G401.6 (cell line): ENCODE data around the gene TAF3.
A peak's percentile ranks its signal among the peaks of the same experiment; 100 is the strongest.
"Not testable (repeated sequence)": the region's sequence is repeated elsewhere in the genome, so short reads cannot be mapped to it uniquely, and the experiment has no call there.

Experiments used
- FAIRE-seq: peaks from 2 replicates; lab custom pipeline; 2012; peaks lifted over from hg19 to GRCh38; lab: Jason Lieb, UNC

The TAF3 gene, protein sequence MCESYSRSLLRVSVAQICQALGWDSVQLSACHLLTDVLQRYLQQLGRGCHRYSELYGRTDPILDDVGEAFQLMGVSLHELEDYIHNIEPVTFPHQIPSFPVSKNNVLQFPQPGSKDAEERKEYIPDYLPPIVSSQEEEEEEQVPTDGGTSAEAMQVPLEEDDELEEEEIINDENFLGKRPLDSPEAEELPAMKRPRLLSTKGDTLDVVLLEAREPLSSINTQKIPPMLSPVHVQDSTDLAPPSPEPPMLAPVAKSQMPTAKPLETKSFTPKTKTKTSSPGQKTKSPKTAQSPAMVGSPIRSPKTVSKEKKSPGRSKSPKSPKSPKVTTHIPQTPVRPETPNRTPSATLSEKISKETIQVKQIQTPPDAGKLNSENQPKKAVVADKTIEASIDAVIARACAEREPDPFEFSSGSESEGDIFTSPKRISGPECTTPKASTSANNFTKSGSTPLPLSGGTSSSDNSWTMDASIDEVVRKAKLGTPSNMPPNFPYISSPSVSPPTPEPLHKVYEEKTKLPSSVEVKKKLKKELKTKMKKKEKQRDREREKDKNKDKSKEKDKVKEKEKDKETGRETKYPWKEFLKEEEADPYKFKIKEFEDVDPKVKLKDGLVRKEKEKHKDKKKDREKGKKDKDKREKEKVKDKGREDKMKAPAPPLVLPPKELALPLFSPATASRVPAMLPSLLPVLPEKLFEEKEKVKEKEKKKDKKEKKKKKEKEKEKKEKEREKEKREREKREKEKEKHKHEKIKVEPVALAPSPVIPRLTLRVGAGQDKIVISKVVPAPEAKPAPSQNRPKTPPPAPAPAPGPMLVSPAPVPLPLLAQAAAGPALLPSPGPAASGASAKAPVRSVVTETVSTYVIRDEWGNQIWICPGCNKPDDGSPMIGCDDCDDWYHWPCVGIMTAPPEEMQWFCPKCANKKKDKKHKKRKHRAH

DNA sequence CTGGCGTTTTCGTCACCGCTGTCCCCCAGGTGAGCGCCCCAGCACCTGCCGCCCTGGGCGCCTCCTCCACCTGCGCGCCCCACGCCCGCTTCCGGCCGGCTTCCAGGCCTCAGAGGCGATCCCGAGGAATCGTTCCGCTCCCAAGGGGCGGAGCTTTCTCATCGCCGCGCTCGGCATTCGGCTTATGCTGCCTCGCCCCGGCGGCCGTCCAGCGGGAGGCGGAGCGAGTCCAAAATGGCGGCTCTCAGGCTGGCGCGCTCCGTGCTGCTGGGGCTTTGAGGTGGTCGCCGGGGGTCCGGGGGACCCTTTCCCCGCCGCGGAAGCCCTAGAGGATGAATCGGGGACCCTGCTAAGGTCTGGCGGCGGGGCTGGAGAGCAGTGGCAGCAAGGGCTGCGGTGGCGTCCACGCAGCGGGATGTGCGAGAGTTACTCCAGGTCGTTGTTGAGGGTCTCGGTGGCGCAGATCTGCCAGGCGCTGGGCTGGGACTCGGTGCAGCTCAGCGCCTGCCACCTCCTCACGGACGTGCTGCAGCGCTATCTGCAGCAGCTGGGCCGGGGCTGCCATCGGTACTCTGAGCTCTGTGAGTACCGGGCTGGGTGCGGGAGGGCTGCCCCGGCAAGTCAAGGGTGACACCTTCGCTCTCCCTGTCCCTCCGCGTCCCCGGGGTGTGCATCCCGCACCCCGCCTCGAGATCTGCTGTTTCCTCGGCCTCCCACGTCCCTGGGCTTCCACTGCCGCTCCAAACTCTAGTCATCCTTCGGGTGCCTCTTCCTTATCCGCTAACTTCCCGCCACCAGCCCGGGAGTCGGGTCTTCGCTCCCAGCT lies at the start of gene TAF3:
Gene TAF3 (plus strand): TSS at position 211 of the 826 bp plus-strand sequence. CDS start 205 bp downstream, at position 416.
- no peak for FAIRE-seq

DNA sequence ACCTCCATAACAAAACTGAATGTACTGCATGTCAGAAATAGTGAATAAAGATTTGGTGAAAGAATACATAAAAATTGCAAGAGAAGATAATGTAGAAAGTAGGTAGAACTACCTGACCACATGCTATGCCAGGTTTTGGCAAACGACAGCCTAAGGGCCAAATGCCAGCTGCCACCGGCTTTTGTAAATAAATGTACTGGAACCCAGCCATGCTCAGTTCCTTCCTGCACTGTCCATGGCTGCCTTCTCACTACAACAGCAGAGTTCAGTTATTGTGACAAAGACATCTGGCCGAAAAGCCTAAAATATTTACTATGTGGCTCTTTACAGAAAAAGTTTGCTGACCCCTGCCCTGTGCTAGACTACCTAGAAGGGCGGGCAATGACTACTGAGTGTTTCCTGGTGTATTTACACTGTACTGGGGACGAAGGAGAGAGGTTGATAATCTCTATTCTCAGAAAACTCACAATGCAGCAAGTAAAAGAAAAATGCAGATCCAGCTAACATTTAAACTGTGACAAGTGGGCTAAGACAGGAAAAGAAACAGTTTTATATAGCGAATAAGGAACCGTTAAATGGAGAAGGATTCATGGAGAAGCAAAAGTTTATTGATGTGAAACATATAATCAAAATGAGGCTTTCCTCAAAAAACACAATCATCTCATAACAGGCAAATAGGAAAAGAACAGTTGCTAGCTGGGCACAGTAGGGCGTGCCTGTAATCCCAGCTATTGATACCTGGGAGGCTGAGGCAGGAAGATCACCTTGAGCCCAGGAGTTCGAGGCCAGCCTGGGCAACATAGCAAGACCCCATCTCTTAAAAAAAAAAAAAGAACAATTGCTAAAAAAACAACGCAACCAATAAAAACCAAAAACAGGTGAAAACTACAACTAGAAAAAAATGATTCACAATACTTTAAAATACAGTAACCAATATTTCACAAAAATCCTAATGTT lies 44.2 kb upstream of the TAF3 start:
- FAIRE-seq, result no peak

DNA sequence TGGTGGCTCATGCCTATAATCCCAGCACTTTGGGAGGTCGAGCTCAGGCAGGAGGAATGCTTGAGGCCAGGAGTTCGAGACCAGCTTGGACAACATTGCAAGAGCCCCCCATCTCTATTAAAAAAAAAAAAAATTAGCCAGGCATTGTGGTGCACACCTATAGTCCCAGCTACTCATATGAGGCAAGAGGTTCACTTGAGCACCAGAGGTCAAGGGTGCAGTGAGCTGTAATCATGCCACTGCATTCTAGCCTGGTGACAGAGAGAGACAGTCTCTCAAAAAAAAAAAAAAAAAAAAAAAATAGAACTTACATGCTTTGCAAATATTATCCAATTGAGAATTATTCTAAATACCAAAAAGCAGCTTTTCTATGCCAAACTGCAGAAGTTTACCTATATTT lies 41.5 kb upstream of the TAF3 start:
- no peak for FAIRE-seq

DNA sequence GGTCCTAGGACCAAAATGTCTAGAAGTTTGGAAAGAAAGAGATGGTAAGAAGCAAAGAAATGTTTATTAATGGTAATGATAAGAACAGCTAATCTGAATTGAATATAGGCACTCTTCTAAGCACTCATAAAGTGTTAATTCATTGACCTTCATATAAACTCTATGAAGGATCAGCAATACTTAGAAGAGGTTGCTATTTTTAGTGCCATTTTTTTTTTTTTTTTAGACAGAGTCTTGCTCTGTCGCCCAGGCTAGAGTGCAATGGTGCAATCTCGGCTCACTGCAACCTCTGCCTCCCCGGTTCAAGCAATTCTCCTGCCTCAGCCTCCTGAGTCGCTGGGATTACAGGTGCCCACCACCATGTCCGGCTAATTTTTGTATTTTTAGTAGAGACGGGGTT lies 36.1 kb upstream of the TAF3 start:
- not testable (repeated sequence) for FAIRE-seq

DNA sequence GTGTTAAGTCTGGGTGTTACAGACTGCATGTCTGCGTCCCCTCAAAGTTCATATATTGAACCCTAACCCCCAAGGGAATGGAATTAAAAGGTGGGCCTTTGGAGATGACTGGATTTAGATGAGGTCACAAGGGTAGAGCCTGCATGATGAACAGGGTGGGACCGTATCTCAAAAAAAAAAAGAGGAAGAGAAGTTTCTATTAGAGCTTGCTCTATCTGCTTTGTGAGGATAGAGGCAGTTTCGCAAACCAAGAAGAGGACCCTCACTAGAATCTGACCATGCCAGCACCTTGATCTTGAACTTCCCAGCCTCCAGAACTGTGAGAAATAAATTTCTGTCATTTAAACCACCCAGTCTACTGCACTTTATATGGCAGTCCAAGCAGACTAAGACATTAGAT lies 31.9 kb upstream of the TAF3 start:
- FAIRE-seq, result no peak

DNA sequence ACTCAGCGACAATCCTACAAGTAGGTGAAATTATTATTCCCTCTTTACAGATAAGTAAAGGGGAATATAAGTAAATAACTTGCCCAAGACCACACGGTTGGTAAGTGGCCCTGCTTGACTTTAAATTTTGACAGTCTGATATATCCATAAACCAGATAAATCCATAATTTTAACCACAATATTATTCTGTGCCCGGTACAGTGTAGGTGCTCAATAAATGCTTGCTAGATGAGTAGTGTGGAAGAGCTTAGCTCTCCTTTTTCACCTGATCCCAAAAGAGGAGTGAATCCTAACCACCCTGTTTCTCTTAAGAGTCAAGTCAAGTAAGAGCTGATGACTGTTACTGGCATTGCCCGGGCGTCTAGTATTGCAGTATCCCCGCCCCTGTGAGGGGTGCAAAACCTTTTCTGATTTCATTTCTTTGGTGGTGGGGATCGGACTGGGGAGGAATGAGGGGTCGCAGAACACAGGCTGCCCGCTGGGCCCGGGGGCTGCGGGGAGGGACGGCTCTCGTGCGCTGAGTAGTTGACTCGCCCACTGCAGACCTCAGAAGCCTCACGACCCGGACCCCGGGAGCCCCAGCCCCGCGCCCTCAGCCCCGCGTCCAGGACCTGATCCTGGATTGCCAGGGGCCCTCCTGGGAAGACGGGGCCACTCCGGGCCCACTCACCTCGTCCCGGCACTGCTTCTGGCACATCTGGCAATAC lies 31.0 kb upstream of the TAF3 start:
- no peak for FAIRE-seq

DNA sequence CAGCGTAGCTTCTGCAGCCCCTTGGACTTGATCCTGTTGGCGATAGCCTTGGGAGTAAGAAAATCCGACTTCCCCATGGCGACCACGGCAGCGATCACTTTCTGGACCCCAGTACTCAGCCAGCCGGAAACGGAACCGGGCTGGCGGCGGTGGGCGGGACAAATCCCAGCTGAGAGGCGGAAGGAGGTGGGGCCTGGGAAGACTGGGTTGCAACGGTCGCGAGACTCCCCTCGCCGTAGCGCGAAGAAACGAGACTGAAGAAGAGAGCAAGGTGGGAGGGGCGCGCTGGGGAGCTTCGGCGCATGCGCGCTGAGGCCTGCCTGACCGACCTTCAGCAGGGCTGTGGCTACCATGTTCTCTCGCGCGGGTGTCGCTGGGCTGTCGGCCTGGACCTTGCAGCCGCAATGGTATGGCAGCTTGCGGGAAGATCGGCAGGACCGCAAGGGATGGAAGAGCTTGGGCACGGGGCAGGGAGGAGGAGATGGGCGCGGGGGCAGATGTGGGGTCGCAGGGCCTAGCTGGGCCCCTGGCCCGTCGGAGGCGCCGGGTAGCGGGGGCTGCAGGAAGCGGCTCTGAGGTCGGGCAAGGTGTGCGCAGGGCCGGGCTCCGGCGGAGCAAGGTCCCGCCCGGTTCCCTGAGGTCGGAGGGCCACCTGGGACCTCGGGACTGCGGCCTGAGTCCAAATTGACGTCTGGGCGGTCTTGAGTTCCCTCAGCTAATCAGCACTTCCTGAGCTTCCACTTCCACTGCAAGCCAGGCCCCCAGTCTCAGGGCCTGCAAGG lies 30.3 kb upstream of the TAF3 start, which contains the start of the genes ATP5F1C and KIN:
Gene ATP5F1C (plus strand): TSS at position 321 of the 782 bp plus-strand sequence. CDS start 31 bp downstream, at position 352.
Gene KIN (minus strand): TSS at position 137 of the 782 bp plus-strand sequence. CDS start 60 bp downstream, at position 77.
- FAIRE-seq, result peak; percentile 95

DNA sequence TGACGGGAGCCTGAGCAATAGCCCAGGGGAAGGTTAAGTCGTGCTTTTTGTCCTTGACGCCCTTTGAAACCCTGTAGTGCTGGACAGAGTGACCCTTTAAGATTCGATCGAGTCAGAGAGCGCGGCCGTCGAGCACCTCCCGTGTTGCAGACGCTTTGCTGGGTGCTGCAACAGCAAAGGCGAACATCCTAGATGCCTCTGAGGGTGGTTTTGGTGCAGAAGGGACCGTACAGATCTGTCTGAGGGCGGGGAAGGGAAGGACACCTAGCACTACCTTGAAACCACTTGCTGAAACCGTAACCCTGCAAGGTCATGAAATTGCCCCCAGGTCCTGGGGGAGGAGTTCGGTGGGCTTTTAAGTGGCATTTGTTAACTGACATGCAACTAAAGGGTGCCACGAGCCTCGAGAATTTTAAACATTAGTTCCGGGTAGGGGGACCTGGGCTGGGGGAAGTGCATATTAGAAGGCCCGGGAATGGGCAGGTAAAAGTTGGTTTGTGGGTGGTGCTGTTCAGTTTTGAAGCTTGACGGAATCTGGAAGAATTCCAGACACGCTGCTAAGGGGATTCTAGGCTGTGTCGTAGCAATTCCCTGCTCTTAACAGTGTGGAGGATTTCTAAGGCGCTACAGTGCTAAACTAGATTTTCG lies 29.5 kb upstream of the TAF3 start:
- FAIRE-seq, result no peak

DNA sequence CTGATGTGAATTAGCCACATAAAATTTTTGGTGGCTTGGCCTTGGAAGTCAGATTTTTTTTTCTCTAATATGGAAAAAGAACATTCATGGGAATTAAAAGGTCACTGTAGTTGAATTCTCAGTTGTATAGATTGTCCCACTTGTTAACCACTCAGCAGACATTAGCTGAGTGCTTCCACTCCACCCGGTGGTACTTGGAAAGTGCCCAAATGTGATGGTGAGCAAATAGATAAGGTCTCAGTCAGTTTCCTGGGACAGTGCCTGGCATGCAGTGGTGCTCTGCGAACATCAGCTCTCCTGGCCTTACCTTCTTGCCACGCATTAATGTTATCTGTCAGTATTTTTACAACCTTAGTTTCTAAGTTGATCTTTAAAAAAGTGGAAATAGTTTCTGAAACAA lies 28.9 kb upstream of the TAF3 start:
- no peak for FAIRE-seq

DNA sequence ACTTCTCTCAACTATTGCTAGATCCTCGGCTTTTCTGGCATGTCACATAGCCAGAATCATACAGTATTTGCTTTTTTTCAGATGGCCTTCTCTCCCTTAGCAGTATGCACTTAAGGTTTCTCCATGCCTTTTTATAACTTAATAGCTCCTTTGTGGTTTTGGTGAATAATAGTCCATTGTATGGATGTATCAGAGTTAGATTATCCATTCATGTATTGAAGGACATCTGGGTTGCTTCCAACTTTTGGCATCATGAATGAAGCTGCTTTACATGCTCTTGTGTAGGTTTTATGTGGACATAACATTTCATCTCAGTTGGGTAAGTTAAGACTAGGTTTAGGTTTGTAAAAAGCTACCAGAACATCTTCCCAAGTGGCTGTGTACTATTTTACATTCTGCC lies 25.8 kb upstream of the TAF3 start:
- no peak for FAIRE-seq

DNA sequence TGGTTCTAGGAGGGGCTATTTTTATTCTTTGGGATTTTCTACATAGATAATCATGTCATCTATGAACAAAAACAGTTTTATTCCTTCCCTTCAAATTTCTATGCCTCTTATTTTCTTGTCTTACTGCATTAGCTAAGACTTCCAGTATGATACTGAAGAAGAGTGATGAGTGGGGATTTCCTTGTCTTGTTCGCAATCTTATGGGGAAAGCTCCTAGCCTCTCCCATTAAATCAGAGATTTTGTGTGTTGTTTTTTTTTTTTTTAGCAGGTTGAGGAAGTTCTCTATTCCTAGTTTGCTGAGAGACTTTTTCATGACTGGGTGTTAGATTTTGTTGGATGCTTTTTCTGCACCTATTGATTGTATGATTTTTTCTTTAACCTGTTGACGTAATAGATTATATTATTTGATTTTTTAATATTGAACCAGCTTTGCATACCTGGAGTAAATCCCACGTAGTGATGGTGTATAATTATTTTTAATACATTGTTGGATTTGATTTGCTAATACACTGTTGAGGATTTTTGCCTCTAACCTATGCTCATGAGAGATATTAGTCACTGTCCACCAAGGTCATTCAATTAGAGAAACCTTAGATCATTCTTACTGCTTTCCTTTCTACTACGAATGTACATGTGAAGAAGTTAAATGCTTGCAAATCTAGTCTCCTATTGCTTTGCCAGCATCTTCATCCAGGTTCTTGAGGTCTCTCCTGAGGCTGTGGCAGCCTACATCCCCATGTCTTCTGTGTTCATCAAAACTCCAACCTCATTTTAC lies 23.9 kb upstream of the TAF3 start:
- no peak for FAIRE-seq

DNA sequence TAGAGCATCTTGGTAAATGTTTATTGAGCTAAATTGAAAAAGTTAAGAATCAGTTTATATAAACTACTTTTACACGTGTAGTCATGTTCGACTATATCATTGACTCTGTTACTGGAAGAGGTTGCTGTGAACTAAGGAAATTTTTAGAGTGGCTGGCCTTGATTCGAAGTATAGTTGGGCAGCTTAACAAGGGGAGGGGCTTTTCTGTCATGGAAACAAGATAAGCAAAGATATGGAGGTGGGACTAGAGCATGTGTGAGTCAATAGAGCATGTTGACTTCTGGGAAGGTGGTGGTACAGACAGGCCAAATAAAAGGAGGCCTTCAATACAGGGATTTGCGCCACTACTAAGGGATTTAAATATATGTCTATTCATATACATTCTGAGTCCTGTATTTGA lies 22.7 kb upstream of the TAF3 start:
- FAIRE-seq, result no peak

DNA sequence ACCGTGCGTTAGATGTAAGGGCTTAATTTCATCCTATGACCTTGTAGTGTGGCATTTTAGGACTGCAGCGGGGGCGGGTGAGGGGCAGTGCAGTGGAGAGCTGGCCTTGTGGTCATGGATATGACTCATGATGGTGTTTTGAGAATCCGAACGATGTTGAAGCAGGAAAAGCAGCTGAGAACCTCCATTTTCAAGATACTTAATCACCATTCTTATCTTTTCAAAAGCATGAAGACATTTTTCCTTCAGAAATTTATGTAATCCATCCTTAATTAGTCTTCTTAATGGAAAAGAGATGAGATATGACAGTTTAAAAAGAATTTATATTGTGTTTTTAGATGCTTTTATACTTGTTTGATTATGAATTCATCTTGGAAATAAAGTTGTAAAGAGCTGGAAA lies 20.7 kb upstream of the TAF3 start:
- peak; percentile 47 for FAIRE-seq

DNA sequence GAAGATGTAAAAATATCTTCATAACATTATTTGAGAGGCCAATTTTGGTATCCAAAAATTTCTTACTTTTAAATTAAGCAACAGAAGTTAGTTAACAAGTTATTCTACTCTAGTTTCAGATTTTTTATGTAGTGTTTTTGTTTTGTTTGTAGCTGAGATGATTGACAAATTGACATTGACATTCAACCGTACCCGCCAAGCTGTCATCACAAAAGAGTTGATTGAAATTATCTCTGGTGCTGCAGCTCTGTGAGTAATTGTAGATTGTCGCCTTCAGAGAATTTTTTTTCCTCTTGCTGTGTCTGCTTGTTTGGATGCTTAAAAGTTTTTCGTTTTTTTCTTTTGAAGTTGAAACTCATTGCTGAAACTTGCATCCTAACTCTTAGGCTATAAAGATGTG lies 15.7 kb upstream of the TAF3 start:
- FAIRE-seq, result no peak

DNA sequence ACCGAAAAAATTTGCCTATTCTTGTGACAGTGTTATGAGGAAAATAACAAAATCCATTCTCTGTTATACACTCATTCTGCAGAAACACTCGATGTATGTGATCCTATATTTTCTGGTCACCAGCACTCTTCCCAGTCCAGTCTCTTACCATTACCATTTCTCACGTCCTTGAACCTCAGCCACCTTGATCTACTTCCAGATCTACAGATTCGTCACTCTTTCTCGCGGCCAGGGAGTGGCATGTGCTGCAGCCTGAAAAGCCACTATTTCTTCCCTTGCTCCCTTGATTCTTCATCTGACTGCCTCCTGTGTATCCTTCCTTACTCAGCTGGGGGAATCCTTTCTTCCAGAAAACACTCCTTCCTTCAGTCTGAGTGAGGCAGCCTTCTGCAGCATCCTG lies 14.1 kb upstream of the TAF3 start:
- no peak for FAIRE-seq

DNA sequence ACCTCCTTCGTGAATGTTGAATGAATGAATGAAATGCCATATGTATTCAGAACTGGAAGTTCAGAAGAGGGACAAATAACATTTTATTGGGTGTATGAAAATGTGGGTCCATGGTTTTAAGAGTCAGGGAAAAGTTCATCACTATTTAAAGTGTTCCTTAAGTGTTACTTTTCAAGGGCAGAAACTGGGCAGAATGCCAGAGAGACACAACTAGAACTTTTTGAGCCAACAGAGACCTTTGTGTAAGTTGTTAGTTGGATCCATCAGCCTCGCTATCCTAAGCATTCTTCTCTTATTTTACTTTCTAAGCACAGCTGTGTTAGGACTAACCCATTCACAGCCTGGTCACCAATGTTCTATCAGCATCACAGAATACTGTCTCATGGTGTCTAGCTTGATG lies 13.6 kb upstream of the TAF3 start:
- FAIRE-seq, result no peak

DNA sequence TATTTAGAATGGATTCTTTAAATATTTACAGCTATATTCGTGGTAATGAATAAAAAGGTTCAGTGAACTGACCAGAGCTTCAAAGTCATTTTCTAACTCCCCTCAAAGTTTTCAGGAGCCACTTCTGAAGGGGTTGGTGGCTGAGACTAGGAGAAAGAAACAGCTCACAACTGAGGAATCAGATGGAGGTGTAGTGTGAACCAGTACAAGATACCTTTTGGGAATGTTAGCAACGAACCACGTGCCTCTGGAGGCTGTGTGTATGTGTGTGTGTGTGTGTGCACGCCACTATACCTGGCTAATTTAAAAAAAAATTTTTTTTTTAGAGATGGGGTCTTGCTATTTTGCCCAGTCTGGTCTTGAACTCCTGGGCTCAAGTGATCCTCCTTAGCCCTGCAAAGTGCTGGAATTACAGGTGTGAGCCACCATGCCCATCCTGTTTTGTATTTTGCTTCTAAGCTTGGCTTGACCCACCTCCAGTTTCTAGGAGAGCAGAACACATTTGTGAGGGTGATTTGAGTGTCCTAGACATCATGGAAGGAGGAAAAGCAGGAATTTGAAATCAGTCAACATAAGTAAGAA lies 9.5 kb upstream of the TAF3 start:
- FAIRE-seq, result no peak

DNA sequence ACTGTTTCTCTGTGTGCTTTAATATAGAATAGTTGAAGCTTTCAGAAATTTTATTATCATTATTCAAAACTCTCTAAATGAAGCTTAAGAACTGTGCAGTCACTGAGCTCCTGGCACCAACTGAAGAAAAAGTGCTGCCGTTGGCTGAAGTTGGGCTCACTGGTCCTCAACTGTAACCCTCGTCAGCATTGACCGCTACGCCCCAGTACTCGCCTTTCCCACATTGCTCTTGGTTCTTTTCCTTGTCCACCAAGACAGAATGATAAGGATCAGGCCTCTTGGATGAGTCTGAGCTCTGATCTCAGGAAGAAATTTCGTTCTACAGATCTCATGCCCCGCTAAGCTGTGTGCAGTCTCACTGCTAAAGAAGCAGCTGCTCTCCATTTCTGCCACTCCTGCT lies 7.9 kb upstream of the TAF3 start:
- no peak for FAIRE-seq
